ENCODE data around the gene MCU.

- no peak for TF ChIP-seq SIN3A (IDR thresholded peaks at IDR 0.05; ENCODE audit: borderline replicate concordance, insufficient read depth, low read length)
- no peak for TF ChIP-seq POLR2AphosphoS5 (IDR thresholded peaks at IDR 0.05; ENCODE audit: low read depth, low read length)
Measured at GRCh38 chr10:72687035-72687434, 4.9 kb upstream of the MCU start.

All from PFSK-1 (cell line).